MM.1S (cell line): ENCODE measurements around the gene MIPOL1.

Experiments used
- DNase-seq: peaks from one replicate; pipeline ENCODE4 v3.0.0-alpha.2; 2015
- H2AFZ ChIP-seq: fragments of 300-600 bp; sonication (generic); 2 replicates; pipeline ENCODE4 v1.6.0; 2016; ENCODE audit warnings: antibody characterized with exemption, low read length
- H3F3A ChIP-seq: fragments of 300-600 bp; sonication (generic); 2 replicates; pipeline ENCODE4 v1.6.1; 2016; ENCODE audit warnings: mild to moderate bottlenecking, antibody characterized with exemption, low read length, moderate library complexity, mixed read lengths; ENCODE audit not compliant: insufficient read depth
- H3K27ac ChIP-seq: fragments of 300-600 bp; sonication (generic); 2 replicates; pipeline ENCODE4 v1.5.1; 2016; ENCODE audit warnings: mild to moderate bottlenecking, low read length
- H3K27me3 ChIP-seq: fragments of 300-600 bp; sonication (generic); replicated peaks from 2 replicates; pipeline ENCODE4 v1.6.0; 2016; ENCODE audit warnings: low read length; ENCODE audit not compliant: insufficient read depth
- H3K36me3 ChIP-seq: fragments of 300-600 bp; sonication (generic); replicated peaks from 2 replicates; pipeline ENCODE4 v1.6.1; 2016; ENCODE audit warnings: mild to moderate bottlenecking, low read length, mixed read lengths; ENCODE audit not compliant: insufficient read depth
- H3K4me1 ChIP-seq: fragments of 300-600 bp; sonication (generic); 2 replicates; pipeline ENCODE4 v1.6.1; 2016; ENCODE audit warnings: low read length, mixed read lengths
- H3K4me2 ChIP-seq: fragments of 300-600 bp; sonication (generic); 2 replicates; pipeline ENCODE4 v1.6.0; 2016; ENCODE audit warnings: low read depth, low read length
- H3K4me3 ChIP-seq: fragments of 300-600 bp; sonication (generic); 2 replicates; pipeline ENCODE4 v1.5.1; 2016; ENCODE audit warnings: low read length, mixed read lengths
- H3K79me2 ChIP-seq: fragments of 300-600 bp; sonication (generic); 2 replicates; pipeline ENCODE4 v1.6.1; 2016; ENCODE audit warnings: mixed run types, low read length, mixed read lengths
- H3K9ac ChIP-seq: fragments of 300-600 bp; sonication (generic); 2 replicates; pipeline ENCODE4 v1.6.1; 2016; ENCODE audit warnings: low read length, mixed read lengths
- H3K9me2 ChIP-seq: fragments of 300-600 bp; sonication (generic); replicated peaks from 2 replicates; pipeline ENCODE4 v1.6.1; 2016; ENCODE audit warnings: mild to moderate bottlenecking, low read length, mixed read lengths; ENCODE audit not compliant: insufficient read depth
- H3K9me3 ChIP-seq: fragments of 300-600 bp; sonication (generic); replicated peaks from 2 replicates; pipeline ENCODE4 v1.6.1; 2016; ENCODE audit warnings: mild to moderate bottlenecking, low read length, mixed read lengths; ENCODE audit not compliant: insufficient read depth
- H4K20me1 ChIP-seq: fragments of 300-600 bp; sonication (generic); 2 replicates; pipeline ENCODE4 v1.6.1; 2016; ENCODE audit warnings: mild to moderate bottlenecking, low read length, moderate library complexity, mixed read lengths; ENCODE audit not compliant: insufficient read depth
- CTCF ChIP-seq: fragments of 300-600 bp; sonication (generic); IDR thresholded peaks from 2 replicates; pipeline ENCODE4 v1.5.1; 2016; ENCODE audit warnings: antibody characterized with exemption, low read length, mixed read lengths
- EZH2 ChIP-seq: fragments of 300-600 bp; sonication (generic); optimal IDR thresholded peaks from 2 replicates; pipeline ENCODE3; 2017; ENCODE audit warnings: low read depth, mild to moderate bottlenecking, antibody characterized with exemption, low read length, mixed read lengths
- EZH2phosphoT487 ChIP-seq: fragments of 300-600 bp; sonication (generic); IDR thresholded peaks from 2 replicates; pipeline ENCODE4 v1.6.1; 2018; ENCODE audit warnings: antibody characterized with exemption, low read length

The MIPOL1 gene

GRCh38 chr14:37573356-37573755 lies 375.6 kb downstream of the MIPOL1 start:
- no peaks in the 10 kb centered on the region for H3K36me3 ChIP-seq
- no peak for DNase-seq
- H3K4me1 ChIP-seq: no peaks in the 10 kb centered on the region
- H3K4me3 ChIP-seq: no peak overlapping the region
- H4K20me1 ChIP-seq: no peaks in the 10 kb centered on the region
- no peaks in the 10 kb centered on the region for H3F3A ChIP-seq
- no peak overlapping the region for H3K9ac ChIP-seq
- H3K9me2 ChIP-seq: no peaks in the 10 kb centered on the region
- H3K27me3 ChIP-seq: no peaks in the 10 kb centered on the region
- no peak overlapping the region for H3K27ac ChIP-seq
- H2AFZ ChIP-seq: no peak overlapping the region
- TF ChIP-seq EZH2phosphoT487: no peak
- TF ChIP-seq CTCF: no peak
- H3K9me3 ChIP-seq: no peaks in the 10 kb centered on the region
- no peak overlapping the region for H3K4me2 ChIP-seq
- no peaks in the 10 kb centered on the region for H3K79me2 ChIP-seq

- H3K36me3 ChIP-seq: no peaks in the 10 kb centered on the region
- H3F3A ChIP-seq: no peaks in the 10 kb centered on the region
- no peak overlapping the region for H3K9ac ChIP-seq
- no peaks in the 10 kb centered on the region for H4K20me1 ChIP-seq
- H3K4me1 ChIP-seq: no peaks in the 10 kb centered on the region
- H3K4me3 ChIP-seq: no peak overlapping the region
- DNase-seq: no peak
- H3K9me3 ChIP-seq: no peaks in the 10 kb centered on the region
- H3K27ac ChIP-seq: no peak overlapping the region
- no peaks in the 10 kb centered on the region for H3K79me2 ChIP-seq
- H3K9me2 ChIP-seq: no peaks in the 10 kb centered on the region
- H3K4me2 ChIP-seq: no peak overlapping the region
- no peak overlapping the region for H2AFZ ChIP-seq
- TF ChIP-seq CTCF (no peak), EZH2 (no peak), EZH2phosphoT487 (no peak)
- no peaks in the 10 kb centered on the region for H3K27me3 ChIP-seq
Observed at GRCh38 chr14:37579274-37579673, 381.5 kb downstream of the MIPOL1 start.

GRCh38 chr14:37580146-37580545 lies 382.4 kb downstream of the MIPOL1 start:
- DNase-seq: no peak
- Histone ChIP-seq H3K79me2 (no peaks in the 10 kb centered on the region), H3K4me1 (no peaks in the 10 kb centered on the region), H3K4me2 (no peak overlapping the region), H3K9me3 (no peaks in the 10 kb centered on the region), H3K9ac (no peak overlapping the region), H3K9me2 (no peaks in the 10 kb centered on the region), H3K27ac (no peak overlapping the region), H4K20me1 (no peaks in the 10 kb centered on the region), H3K36me3 (no peaks in the 10 kb centered on the region), H3F3A (no peaks in the 10 kb centered on the region), H3K27me3 (no peaks in the 10 kb centered on the region), H2AFZ (no peak overlapping the region), H3K4me3 (no peak overlapping the region)
- TF ChIP-seq CTCF (no peak), EZH2 (no peak), EZH2phosphoT487 (no peak)
